Gastrocnemius medialis (tissue), 4 donors: Measurements from ENCODE around the gene ZNF789. TPM values are rescaled to one million over a fixed set of nuclear protein-coding genes. Genes with fewer than 3 reads are reported as not detected.
A peak's percentile ranks its signal among the peaks of the same experiment; 100 is the strongest.

Experiments
- ATAC-seq, 2 donors: fragments of 150-250 bp; one replicate each; pipeline ENCODE4 v1.9.1; 2016
- DNase-seq, 2 donors: peaks; one replicate each; pipeline ENCODE4 v3.0.0-alpha.2; 2019
- H3K27ac ChIP-seq, 4 donors: fragments of 200-600 bp; sonication (generic); 1 replicate in 1 of 4; 2 replicates in 3 of 4; pipeline ENCODE4 v1.5.1; 2016 to 2018; ENCODE audit warnings: mild to moderate bottlenecking in 2 of 4, moderate library complexity in 1 of 4
- H3K27me3 ChIP-seq, 3 donors: fragments of 200-600 bp; sonication (generic) in 2 of 3; 1 replicate in 1 of 3; 2 replicates in 2 of 3; pipeline versions ENCODE4 v1.5.1 to v1.6.0; 2016 to 2019; ENCODE audit warnings: mild to moderate bottlenecking in 1 of 3, moderate library complexity in 1 of 3
- H3K36me3 ChIP-seq, 2 donors: fragments of 200-600 bp; sonication (generic) in 1 of 2; one replicate each; pipeline ENCODE4 v1.5.1; 2017 to 2018
- H3K4me1 ChIP-seq, 2 donors: fragments of 200-600 bp; sonication (generic) in 1 of 2; one replicate each; pipeline ENCODE4 v1.5.1; 2016 to 2017; ENCODE audit warnings: mild to moderate bottlenecking in 2 of 2
- H3K4me3 ChIP-seq, 4 donors: fragments of 200-600 bp; sonication (generic) in 3 of 4; 1 replicate in 1 of 4; 2 replicates in 3 of 4; pipeline ENCODE4 v1.5.1; 2016 to 2019; ENCODE audit warnings: mild to moderate bottlenecking in 2 of 4
- H3K9me3 ChIP-seq, 3 donors: fragments of 200-600 bp; sonication (generic) in 2 of 3; 1 replicate in 1 of 3; 2 replicates in 2 of 3; pipeline ENCODE4 v1.5.1; 2016 to 2019
- CTCF ChIP-seq, 5 experiments: fragments of 450-650 bp in 3 of 5; fragments of 200-600 bp in 2 of 5; sonication (generic) in 2 of 5; IDR thresholded peaks in 4 of 5; conservative IDR thresholded peaks in 1 of 5; 1 replicate in 4 of 5; 2 replicates in 1 of 5; pipeline ENCODE4 v1.5.1; 2016 to 2019; ENCODE audit warnings: antibody characterized with exemption in 5 of 5, mild to moderate bottlenecking in 3 of 5, moderate library complexity in 3 of 5
- POLR2A ChIP-seq, 2 donors: fragments of 450-650 bp; IDR thresholded peaks; one replicate each; pipeline ENCODE4 v1.6.1; 2017; ENCODE audit warnings: antibody characterized with exemption in 2 of 2, mild to moderate bottlenecking in 2 of 2, moderate library complexity in 2 of 2
- in situ Hi-C, 4 donors: fragments of 200-750 bp; cut with MboI; loops; one replicate each; pipeline versions ENCODE4 v1.15.0 to v1.8.0; 2017; ENCODE audit warnings: low sequenced_read_pairs in 4 of 4
- intact Hi-C: fragments of 100-400 bp; cut with DNase I; formaldehyde crosslinking; loops from one replicate; pipeline ENCODE4 v1.15.1; 2023; ENCODE audit warnings: low total_unique reads
- total RNA-seq, 4 donors: library from RNA; depleted of rRNA; stranded (reverse); fragments of >200 nt; gene quantifications; one replicate each; pipeline versions ENCODE4 v1.1.0 to v1.2.3, GENCODE V29; 2016

The ZNF789 gene
- total RNA-seq, 4 donors from 2014 or later, result 1.2 to 2.8 (median 1.4) TPM

DNA sequence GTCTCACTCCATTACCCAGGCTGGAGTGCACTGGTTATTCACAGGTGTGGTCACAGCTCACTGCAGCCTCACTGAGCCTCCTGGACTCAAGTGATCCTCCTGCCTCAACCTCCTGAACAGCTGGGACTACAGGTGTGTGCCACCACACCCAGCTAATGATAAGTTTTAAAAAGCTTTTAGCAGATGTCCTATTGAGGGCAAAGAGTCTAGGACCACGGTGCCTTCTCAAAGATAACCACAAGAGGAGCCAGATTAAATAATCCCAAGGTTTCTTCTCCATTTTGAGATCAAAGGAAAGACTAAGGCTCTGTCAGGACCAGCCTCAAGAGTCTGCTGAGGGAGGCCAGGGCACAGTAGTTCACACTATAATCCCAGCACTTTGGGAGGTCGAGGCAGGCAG, 11.5 kb upstream of the ZNF789 start:
- intact Hi-C loops (no loop called here), in situ Hi-C loops (no loop called here)

DNA sequence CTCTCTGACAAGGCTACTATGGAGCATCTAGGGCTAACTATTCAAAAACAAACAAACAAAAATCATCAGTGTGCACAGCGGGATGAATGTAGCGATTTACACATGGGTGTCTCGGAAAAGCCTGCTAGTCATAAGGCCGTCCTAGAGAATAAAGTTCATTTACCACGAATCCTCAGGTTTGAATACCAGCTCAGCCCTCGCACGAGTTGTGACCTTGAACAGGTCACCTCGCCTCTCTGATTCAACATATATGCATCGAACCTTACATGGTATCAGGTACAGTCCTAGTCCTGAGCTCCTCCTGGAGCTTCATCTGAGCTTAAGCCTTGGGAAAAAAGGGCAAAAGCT, 7.3 kb upstream of the ZNF789 start:
- in situ Hi-C loops, result no loop called here
- TF ChIP-seq CTCF (IDR thresholded peaks at IDR 0.05 in 4 of 5, conservative IDR thresholded peaks at IDR 0.05 in 1 of 5), result no peak
- TF ChIP-seq POLR2A (IDR thresholded peaks at IDR 0.05), result no peak

More for the DNA sequence above, 11.5 kb upstream of the ZNF789 start:
- DNase-seq (no peak), ATAC-seq (no peak)
- no peaks in the 10 kb centered on the region for H3K9me3 ChIP-seq
- peaks cover 0 to 37% of the 10 kb centered on the region in 2 donors for H3K36me3 ChIP-seq
- no peaks in the 10 kb centered on the region for H3K27me3 ChIP-seq
- no peak for TF ChIP-seq POLR2A (IDR thresholded peaks at IDR 0.05)
- no peak for TF ChIP-seq CTCF (IDR thresholded peaks at IDR 0.05 in 4 of 5, conservative IDR thresholded peaks at IDR 0.05 in 1 of 5)
- H3K4me3 ChIP-seq, result no peak overlapping the region
- peak overlapping the region in 1 of 4 donors; percentile 8 for H3K27ac ChIP-seq
- peaks cover 34 to 37% of the 10 kb centered on the region in 2 donors for H3K4me1 ChIP-seq

GRCh38 chr7:99468336-99468918, 4.3 kb upstream of the ZNF789 start:
- Histone ChIP-seq H3K4me1 (peaks cover 19 to 23% of the 10 kb centered on the region in 2 donors), H3K27me3 (no peaks in the 10 kb centered on the region), H3K36me3 (no peaks in the 10 kb centered on the region), H3K9me3 (no peaks in the 10 kb centered on the region), H3K27ac (no peak overlapping the region), H3K4me3 (no peak overlapping the region)
- in situ Hi-C loops, result no loop called here
- intact Hi-C loops, result no loop called here
- ATAC-seq, result no peak
- TF ChIP-seq CTCF (IDR thresholded peaks at IDR 0.05 in 4 of 5, conservative IDR thresholded peaks at IDR 0.05 in 1 of 5) (no peak), POLR2A (IDR thresholded peaks at IDR 0.05) (no peak)
- DNase-seq, result no peak

More for the DNA sequence above, 7.3 kb upstream of the ZNF789 start:
- Histone ChIP-seq H3K9me3 (no peaks in the 10 kb centered on the region), H3K27me3 (no peaks in the 10 kb centered on the region), H3K36me3 (peaks cover 0 to 6% of the 10 kb centered on the region in 2 donors), H3K4me1 (peaks cover 28 to 32% of the 10 kb centered on the region in 2 donors), H3K27ac (peak overlapping the region; percentile 92 to 96 (median 93)), H3K4me3 (peak overlapping the region; percentile 81 to 99 (median 94))
- intact Hi-C loops, result no loop called here
- DNase-seq (no peak), ATAC-seq (peak; percentile 12 to 26)

GRCh38 chr7:99469381-99470065, 3.2 kb upstream of the ZNF789 start:
- no peaks in the 10 kb centered on the region for H3K36me3 ChIP-seq
- no peaks in the 10 kb centered on the region for H3K27me3 ChIP-seq
- ATAC-seq (no peak), DNase-seq (no peak)
- H3K9me3 ChIP-seq, result no peaks in the 10 kb centered on the region
- H3K4me1 ChIP-seq, result peaks cover 20 to 22% of the 10 kb centered on the region in 2 donors
- TF ChIP-seq CTCF (IDR thresholded peaks at IDR 0.05 in 4 of 5, conservative IDR thresholded peaks at IDR 0.05 in 1 of 5) (no peak), POLR2A (IDR thresholded peaks at IDR 0.05) (no peak)
- in situ Hi-C loops, result no loop called here
- intact Hi-C loops, result no loop called here
- peak overlapping the region; percentile 29 to 48 (median 36) for H3K4me3 ChIP-seq
- H3K27ac ChIP-seq, result peak overlapping the region; percentile 45 to 95 (median 89)
